ENCODE results near the gene GNAS.
A peak's percentile ranks its signal among the peaks of the same experiment; 100 is the strongest.

GNAS gene

GRCh38 chr20:58852543-58853271 is at the start of gene GNAS:
Gene GNAS, plus strand, starts transcription at chr20:58852716.
- peak; percentile 19 for DNase-seq (ENCODE audit: low read depth)
- peak within 1 kb of the TSS; percentile 66 for H3K4me3 ChIP-seq (ENCODE audit: low read depth, low read length)
- in situ Hi-C loops (cut with HindIII; ENCODE audit: low sequenced_read_pairs), result loop anchor here (25.0 kb wide), 1 partner anchor 635 kb away; no protein-coding TSS in a partner anchor
- TF ChIP-seq, protein P1, sequence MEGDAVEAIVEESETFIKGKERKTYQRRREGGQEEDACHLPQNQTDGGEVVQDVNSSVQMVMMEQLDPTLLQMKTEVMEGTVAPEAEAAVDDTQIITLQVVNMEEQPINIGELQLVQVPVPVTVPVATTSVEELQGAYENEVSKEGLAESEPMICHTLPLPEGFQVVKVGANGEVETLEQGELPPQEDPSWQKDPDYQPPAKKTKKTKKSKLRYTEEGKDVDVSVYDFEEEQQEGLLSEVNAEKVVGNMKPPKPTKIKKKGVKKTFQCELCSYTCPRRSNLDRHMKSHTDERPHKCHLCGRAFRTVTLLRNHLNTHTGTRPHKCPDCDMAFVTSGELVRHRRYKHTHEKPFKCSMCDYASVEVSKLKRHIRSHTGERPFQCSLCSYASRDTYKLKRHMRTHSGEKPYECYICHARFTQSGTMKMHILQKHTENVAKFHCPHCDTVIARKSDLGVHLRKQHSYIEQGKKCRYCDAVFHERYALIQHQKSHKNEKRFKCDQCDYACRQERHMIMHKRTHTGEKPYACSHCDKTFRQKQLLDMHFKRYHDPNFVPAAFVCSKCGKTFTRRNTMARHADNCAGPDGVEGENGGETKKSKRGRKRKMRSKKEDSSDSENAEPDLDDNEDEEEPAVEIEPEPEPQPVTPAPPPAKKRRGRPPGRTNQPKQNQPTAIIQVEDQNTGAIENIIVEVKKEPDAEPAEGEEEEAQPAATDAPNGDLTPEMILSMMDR (IDR thresholded peaks at IDR 0.05; ENCODE audit: low read depth, low read length, missing control alignments), result peak; percentile 80

GRCh38 chr20:58803533-58803932 is 49.0 kb upstream of the GNAS start:
- DNase-seq (ENCODE audit: low read depth), result no peak
- TF ChIP-seq, protein P1 (IDR thresholded peaks at IDR 0.05; ENCODE audit: low read depth, low read length, missing control alignments), result no peak
- in situ Hi-C loops (cut with HindIII; ENCODE audit: low sequenced_read_pairs), result no loop called here
- no peak overlapping the region for H3K4me3 ChIP-seq (ENCODE audit: low read depth, low read length)

GRCh38 chr20:58807801-58808200 is 44.7 kb upstream of the GNAS start:
- DNase-seq (ENCODE audit: low read depth), result no peak
- TF ChIP-seq, protein P1 (IDR thresholded peaks at IDR 0.05; ENCODE audit: low read depth, low read length, missing control alignments), result no peak
- H3K4me3 ChIP-seq (ENCODE audit: low read depth, low read length), result no peak overlapping the region
- in situ Hi-C loops (cut with HindIII; ENCODE audit: low sequenced_read_pairs), result no loop called here

DNA sequence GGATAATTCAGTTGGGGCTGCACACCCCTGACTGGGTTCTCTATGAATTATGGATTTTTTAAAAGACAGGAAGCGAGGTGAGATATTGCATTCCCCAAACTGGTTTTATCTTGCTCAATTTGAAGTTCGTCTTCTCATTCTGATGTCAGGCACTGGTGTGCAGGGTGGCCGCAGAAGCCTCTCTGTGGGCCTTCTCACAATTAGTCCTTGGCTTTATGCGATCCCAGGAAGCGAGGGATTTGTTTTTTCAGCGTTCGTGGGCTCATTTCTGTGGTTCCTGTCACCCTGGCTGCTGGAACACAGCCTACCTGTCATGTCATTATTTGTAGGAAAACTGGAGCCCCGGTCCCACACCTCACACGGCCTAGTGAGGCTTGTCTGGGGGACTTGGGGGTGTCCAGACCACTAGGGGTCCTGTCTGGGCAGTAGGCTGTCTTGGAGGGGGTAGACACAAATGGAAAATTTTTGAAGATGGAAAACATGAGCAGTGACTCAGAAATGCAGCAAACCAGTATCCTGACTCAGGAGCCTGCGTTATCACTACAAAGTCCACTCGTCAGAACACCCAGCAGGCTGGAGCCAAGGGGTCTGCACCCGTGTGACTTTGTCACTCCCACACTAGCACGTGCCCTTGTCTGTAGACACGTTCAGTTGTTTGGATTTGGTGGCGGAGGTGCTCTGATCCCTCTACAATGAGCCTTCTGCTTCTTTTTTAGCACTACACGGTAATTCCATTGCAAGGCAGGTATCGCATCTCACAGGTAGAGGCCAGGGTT is 44.1 kb upstream of the GNAS start:
- TF ChIP-seq, protein P1 (IDR thresholded peaks at IDR 0.05; ENCODE audit: low read depth, low read length, missing control alignments), result no peak
- in situ Hi-C loops (cut with HindIII; ENCODE audit: low sequenced_read_pairs), result no loop called here
- no peak for DNase-seq (ENCODE audit: low read depth)
- no peak overlapping the region for H3K4me3 ChIP-seq (ENCODE audit: low read depth, low read length)

GRCh38 chr20:58810116-58810878 is 42.2 kb upstream of the GNAS start:
- TF ChIP-seq, protein P1 (IDR thresholded peaks at IDR 0.05; ENCODE audit: low read depth, low read length, missing control alignments), result no peak
- in situ Hi-C loops (cut with HindIII; ENCODE audit: low sequenced_read_pairs), result no loop called here
- no peak for DNase-seq (ENCODE audit: low read depth)
- no peak overlapping the region for H3K4me3 ChIP-seq (ENCODE audit: low read depth, low read length)

GRCh38 chr20:58810879-58811250 is 41.7 kb upstream of the GNAS start:
- no peak for DNase-seq (ENCODE audit: low read depth)
- in situ Hi-C loops (cut with HindIII; ENCODE audit: low sequenced_read_pairs), result no loop called here
- H3K4me3 ChIP-seq (ENCODE audit: low read depth, low read length), result no peak overlapping the region
- TF ChIP-seq, protein P1 (IDR thresholded peaks at IDR 0.05; ENCODE audit: low read depth, low read length, missing control alignments), result no peak

Data from astrocyte of the cerebellum (primary cell).